ENCODE measurements around the gene MBD5.

MBD5 gene

GRCh38 chr2:148023861-148024260, 3.0 kb downstream of the MBD5 start:
- no peak for TF ChIP-seq CTCF (conservative IDR thresholded peaks at IDR 0.05; ENCODE audit: low read depth, low read length)
- no peak overlapping the region for H3K4me3 ChIP-seq (ENCODE audit: low read depth, low read length)
- no peak for DNase-seq (ENCODE audit: low read depth)

GRCh38 chr2:148026573-148026972, 5.7 kb downstream of the MBD5 start:
- no peak for TF ChIP-seq CTCF (conservative IDR thresholded peaks at IDR 0.05; ENCODE audit: low read depth, low read length)
- no peak for DNase-seq (ENCODE audit: low read depth)
- no peak overlapping the region for H3K4me3 ChIP-seq (ENCODE audit: low read depth, low read length)

- DNase-seq (ENCODE audit: low read depth), result peak; percentile 20
- no peak overlapping the region for H3K4me3 ChIP-seq (ENCODE audit: low read depth, low read length)
- TF ChIP-seq CTCF (conservative IDR thresholded peaks at IDR 0.05; ENCODE audit: low read depth, low read length), result no peak
Observed at GRCh38 chr2:148027822-148028221, 6.9 kb downstream of the MBD5 start.

GRCh38 chr2:148028781-148029180, 7.9 kb downstream of the MBD5 start:
- TF ChIP-seq CTCF (conservative IDR thresholded peaks at IDR 0.05; ENCODE audit: low read depth, low read length), result no peak
- DNase-seq (ENCODE audit: low read depth), result no peak
- no peak overlapping the region for H3K4me3 ChIP-seq (ENCODE audit: low read depth, low read length)

GRCh38 chr2:148031152-148031551, 10.3 kb downstream of the MBD5 start:
- DNase-seq (ENCODE audit: low read depth), result no peak
- no peak for TF ChIP-seq CTCF (conservative IDR thresholded peaks at IDR 0.05; ENCODE audit: low read depth, low read length)
- H3K4me3 ChIP-seq (ENCODE audit: low read depth, low read length), result no peak overlapping the region

- H3K4me3 ChIP-seq (ENCODE audit: low read depth, low read length), result no peak overlapping the region
- DNase-seq (ENCODE audit: low read depth), result no peak
- TF ChIP-seq CTCF (conservative IDR thresholded peaks at IDR 0.05; ENCODE audit: low read depth, low read length), result no peak
Observed at GRCh38 chr2:148032215-148032614, 11.3 kb downstream of the MBD5 start.

GRCh38 chr2:148039783-148040182, 18.9 kb downstream of the MBD5 start:
- no peak for DNase-seq (ENCODE audit: low read depth)
- TF ChIP-seq CTCF (conservative IDR thresholded peaks at IDR 0.05; ENCODE audit: low read depth, low read length), result no peak
- H3K4me3 ChIP-seq (ENCODE audit: low read depth, low read length), result no peak overlapping the region

Data from choroid plexus epithelial cell (primary cell).